ENCODE results near the gene IL34.

DNA sequence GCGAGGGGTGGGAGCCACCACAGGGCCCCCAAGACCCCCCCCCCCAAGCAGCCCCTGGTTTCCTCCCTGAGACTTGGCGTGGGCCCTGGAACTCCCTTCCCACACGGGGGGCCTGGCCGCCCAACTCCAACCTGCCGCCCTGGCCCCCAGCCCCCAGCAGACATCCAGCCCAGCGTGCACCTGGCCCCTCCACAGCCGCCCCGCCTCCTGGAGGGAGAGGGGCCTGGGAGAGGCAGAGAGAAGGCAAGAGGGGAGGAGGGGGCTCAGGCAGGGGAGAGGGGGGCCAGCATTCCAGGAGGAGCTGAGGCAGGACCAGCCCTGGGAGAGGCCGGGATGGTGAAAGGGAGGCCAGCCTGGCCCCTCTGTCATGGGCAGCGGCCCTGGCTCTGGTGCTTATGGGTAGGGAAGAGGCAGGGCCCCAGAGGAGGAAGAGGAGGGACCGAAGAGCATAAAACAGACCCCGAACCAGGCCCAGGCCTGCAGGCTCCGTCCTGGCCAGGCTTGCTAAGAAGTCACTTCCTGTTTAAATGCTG, 16.7 kb downstream of the IL34 start:
- TF ChIP-seq, protein P1, sequence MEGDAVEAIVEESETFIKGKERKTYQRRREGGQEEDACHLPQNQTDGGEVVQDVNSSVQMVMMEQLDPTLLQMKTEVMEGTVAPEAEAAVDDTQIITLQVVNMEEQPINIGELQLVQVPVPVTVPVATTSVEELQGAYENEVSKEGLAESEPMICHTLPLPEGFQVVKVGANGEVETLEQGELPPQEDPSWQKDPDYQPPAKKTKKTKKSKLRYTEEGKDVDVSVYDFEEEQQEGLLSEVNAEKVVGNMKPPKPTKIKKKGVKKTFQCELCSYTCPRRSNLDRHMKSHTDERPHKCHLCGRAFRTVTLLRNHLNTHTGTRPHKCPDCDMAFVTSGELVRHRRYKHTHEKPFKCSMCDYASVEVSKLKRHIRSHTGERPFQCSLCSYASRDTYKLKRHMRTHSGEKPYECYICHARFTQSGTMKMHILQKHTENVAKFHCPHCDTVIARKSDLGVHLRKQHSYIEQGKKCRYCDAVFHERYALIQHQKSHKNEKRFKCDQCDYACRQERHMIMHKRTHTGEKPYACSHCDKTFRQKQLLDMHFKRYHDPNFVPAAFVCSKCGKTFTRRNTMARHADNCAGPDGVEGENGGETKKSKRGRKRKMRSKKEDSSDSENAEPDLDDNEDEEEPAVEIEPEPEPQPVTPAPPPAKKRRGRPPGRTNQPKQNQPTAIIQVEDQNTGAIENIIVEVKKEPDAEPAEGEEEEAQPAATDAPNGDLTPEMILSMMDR (conservative IDR thresholded peaks at IDR 0.05; ENCODE audit: low read depth in 2 of 2), result no peak
- TF ChIP-seq POLR2AphosphoS5 (IDR thresholded peaks at IDR 0.05; ENCODE audit: low read depth), result no peak
- no peak for TF ChIP-seq EZH2phosphoT487 (IDR thresholded peaks at IDR 0.05; ENCODE audit: unreplicated experiment)
- TF ChIP-seq, protein P2, sequence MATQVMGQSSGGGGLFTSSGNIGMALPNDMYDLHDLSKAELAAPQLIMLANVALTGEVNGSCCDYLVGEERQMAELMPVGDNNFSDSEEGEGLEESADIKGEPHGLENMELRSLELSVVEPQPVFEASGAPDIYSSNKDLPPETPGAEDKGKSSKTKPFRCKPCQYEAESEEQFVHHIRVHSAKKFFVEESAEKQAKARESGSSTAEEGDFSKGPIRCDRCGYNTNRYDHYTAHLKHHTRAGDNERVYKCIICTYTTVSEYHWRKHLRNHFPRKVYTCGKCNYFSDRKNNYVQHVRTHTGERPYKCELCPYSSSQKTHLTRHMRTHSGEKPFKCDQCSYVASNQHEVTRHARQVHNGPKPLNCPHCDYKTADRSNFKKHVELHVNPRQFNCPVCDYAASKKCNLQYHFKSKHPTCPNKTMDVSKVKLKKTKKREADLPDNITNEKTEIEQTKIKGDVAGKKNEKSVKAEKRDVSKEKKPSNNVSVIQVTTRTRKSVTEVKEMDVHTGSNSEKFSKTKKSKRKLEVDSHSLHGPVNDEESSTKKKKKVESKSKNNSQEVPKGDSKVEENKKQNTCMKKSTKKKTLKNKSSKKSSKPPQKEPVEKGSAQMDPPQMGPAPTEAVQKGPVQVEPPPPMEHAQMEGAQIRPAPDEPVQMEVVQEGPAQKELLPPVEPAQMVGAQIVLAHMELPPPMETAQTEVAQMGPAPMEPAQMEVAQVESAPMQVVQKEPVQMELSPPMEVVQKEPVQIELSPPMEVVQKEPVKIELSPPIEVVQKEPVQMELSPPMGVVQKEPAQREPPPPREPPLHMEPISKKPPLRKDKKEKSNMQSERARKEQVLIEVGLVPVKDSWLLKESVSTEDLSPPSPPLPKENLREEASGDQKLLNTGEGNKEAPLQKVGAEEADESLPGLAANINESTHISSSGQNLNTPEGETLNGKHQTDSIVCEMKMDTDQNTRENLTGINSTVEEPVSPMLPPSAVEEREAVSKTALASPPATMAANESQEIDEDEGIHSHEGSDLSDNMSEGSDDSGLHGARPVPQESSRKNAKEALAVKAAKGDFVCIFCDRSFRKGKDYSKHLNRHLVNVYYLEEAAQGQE (IDR thresholded peaks at IDR 0.05; ENCODE audit: unreplicated experiment), result no peak
- TF ChIP-seq ZNF331 (CRISPR knock-in tag; IDR thresholded peaks at IDR 0.05; ENCODE audit: low read depth), result no peak
- TF ChIP-seq JUNB (IDR thresholded peaks at IDR 0.05; ENCODE audit: unreplicated experiment), result no peak
- TF ChIP-seq STAT1 (IDR thresholded peaks at IDR 0.05; ENCODE audit: unreplicated experiment), result no peak
- TF ChIP-seq, protein P3, sequence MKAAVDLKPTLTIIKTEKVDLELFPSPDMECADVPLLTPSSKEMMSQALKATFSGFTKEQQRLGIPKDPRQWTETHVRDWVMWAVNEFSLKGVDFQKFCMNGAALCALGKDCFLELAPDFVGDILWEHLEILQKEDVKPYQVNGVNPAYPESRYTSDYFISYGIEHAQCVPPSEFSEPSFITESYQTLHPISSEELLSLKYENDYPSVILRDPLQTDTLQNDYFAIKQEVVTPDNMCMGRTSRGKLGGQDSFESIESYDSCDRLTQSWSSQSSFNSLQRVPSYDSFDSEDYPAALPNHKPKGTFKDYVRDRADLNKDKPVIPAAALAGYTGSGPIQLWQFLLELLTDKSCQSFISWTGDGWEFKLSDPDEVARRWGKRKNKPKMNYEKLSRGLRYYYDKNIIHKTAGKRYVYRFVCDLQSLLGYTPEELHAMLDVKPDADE (IDR thresholded peaks at IDR 0.05), result no peak
- TF ChIP-seq EZH2 (IDR thresholded peaks at IDR 0.05; ENCODE audit: low read depth, unreplicated experiment), result no peak
- no peak for TF ChIP-seq CREB1 (CRISPR knock-in tag; IDR thresholded peaks at IDR 0.05; ENCODE audit: low read depth)

Data from GM23338 (cell line).